Measurements from ENCODE around the gene TXNRD1. TPM values are rescaled to one million over a fixed set of nuclear protein-coding genes. Genes with fewer than 3 reads are reported as not detected.

Gene TXNRD1
- total RNA-seq, 1 donor from 2014 or later = 72.0 TPM

DNA sequence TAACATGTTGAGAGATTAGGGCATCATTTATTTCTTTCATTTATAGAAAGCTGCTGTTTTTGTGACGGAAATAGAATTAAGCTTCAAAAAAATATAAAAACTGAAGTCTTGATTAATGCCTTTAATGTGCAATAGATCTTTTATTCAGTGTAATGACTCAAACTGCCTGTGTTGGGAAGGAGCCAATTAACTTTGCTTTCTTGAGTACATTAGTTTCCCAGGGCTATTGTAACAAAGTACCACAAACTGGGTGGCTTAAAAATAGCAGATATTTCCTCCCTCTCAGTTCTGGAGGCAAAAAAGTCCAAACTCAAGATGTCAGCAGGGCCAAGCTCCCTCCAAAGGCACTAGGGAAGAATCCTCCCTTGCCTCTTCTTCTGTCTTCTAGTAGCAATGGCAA lies 124.6 kb downstream of the TXNRD1 start:
- Mint-ChIP-seq H3K27me3 (no peaks in the 10 kb centered on the region), H3K4me1 (no peaks in the 10 kb centered on the region), H3K27ac (no peak overlapping the region), H3K4me3 (no peak overlapping the region), H3K9me3 (no peaks in the 10 kb centered on the region), H3K36me3 (ENCODE audit: low read depth) (peaks cover 68% of the 10 kb centered on the region)
- intact Hi-C loops (cut with micrococcal nuclease) = no loop called here
- ATAC-seq (ENCODE audit: low read depth) = no peak
- CTCF ChIA-PET = interaction anchor here (0.9 kb wide), 1 partner anchor 119 kb away, joined by 4 read pairs; no protein-coding TSS in a partner anchor
- TF ChIP-seq CTCF (IDR thresholded peaks at IDR 0.05) = no peak
- POLR2A ChIA-PET = no interaction called here
- no peak for DNase-seq

GRCh38 chr12:104340925-104341611 lies 125.5 kb downstream of the TXNRD1 start:
- Mint-ChIP-seq H3K36me3 (ENCODE audit: low read depth) (peaks cover 69% of the 10 kb centered on the region), H3K27me3 (no peaks in the 10 kb centered on the region), H3K9me3 (no peaks in the 10 kb centered on the region), H3K4me3 (no peak overlapping the region), H3K27ac (no peak overlapping the region), H3K4me1 (no peaks in the 10 kb centered on the region)
- CTCF ChIA-PET = interaction anchor here (1.0 kb wide), 1 partner anchor 41 kb away, joined by 3 read pairs; no protein-coding TSS in a partner anchor
- no peak for DNase-seq
- TF ChIP-seq CTCF (IDR thresholded peaks at IDR 0.05) = no peak
- intact Hi-C loops (cut with micrococcal nuclease) = no loop called here
- POLR2A ChIA-PET = no interaction called here
- ATAC-seq (ENCODE audit: low read depth) = no peak

- intact Hi-C loops (cut with micrococcal nuclease) = no loop called here
- H3K4me3 Mint-ChIP-seq = no peak overlapping the region
- ATAC-seq (ENCODE audit: low read depth) = no peak
- H3K9me3 Mint-ChIP-seq = no peaks in the 10 kb centered on the region
- no peak overlapping the region for H3K27ac Mint-ChIP-seq
- TF ChIP-seq CTCF (IDR thresholded peaks at IDR 0.05) = no peak
- peaks cover 67% of the 10 kb centered on the region for H3K36me3 Mint-ChIP-seq (ENCODE audit: low read depth)
- no peaks in the 10 kb centered on the region for H3K4me1 Mint-ChIP-seq
- ChIA-PET CTCF (no interaction called here), POLR2A (no interaction called here)
- no peaks in the 10 kb centered on the region for H3K27me3 Mint-ChIP-seq
- DNase-seq = no peak
Measured at GRCh38 chr12:104342147-104342546, 126.6 kb downstream of the TXNRD1 start.

- H3K36me3 Mint-ChIP-seq (ENCODE audit: low read depth) = peaks cover 70% of the 10 kb centered on the region
- intact Hi-C loops (cut with micrococcal nuclease) = no loop called here
- no peaks in the 10 kb centered on the region for H3K9me3 Mint-ChIP-seq
- ChIA-PET CTCF (no interaction called here), POLR2A (no interaction called here)
- no peak for DNase-seq
- H3K4me1 Mint-ChIP-seq = no peaks in the 10 kb centered on the region
- TF ChIP-seq CTCF (IDR thresholded peaks at IDR 0.05) = no peak
- no peak overlapping the region for H3K4me3 Mint-ChIP-seq
- H3K27ac Mint-ChIP-seq = no peak overlapping the region
- ATAC-seq (ENCODE audit: low read depth) = no peak
- H3K27me3 Mint-ChIP-seq = no peaks in the 10 kb centered on the region
Measured at GRCh38 chr12:104342635-104343249, 127.2 kb downstream of the TXNRD1 start.

DNA sequence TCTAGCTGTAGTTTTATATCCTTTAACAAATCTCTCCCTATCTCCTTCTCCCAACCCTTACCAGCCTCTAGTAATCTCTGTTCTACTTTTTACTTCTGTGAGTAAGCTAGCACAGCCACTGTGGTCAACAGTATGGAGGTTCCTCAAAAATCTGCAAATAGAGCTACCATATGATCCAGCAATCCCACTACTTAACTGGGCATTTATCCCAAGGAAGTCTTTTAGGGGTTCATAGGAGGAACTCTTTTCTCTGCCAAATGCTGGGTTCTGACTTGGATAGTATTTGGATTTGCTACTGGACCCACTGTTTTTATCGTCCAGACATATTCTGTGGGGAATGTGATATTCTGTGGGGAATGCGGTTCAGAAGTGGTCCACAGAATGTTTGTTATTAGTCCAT lies 129.1 kb downstream of the TXNRD1 start:
- intact Hi-C loops (cut with micrococcal nuclease) = no loop called here
- Mint-ChIP-seq H3K36me3 (ENCODE audit: low read depth) (peaks cover 73% of the 10 kb centered on the region), H3K9me3 (no peaks in the 10 kb centered on the region), H3K4me3 (no peak overlapping the region), H3K27me3 (no peaks in the 10 kb centered on the region), H3K4me1 (no peaks in the 10 kb centered on the region), H3K27ac (no peak overlapping the region)
- TF ChIP-seq CTCF (IDR thresholded peaks at IDR 0.05) = no peak
- POLR2A ChIA-PET = interaction anchor here (0.6 kb wide), 1 partner anchor 439 kb away, joined by 5 read pairs; no protein-coding TSS in a partner anchor
- DNase-seq (no peak), ATAC-seq (ENCODE audit: low read depth) (no peak)
- CTCF ChIA-PET = interaction anchor here (1.6 kb wide), 1 partner anchor 37 kb away, joined by 3 read pairs; no protein-coding TSS in a partner anchor

Data from activated B cell treated with CpG ODN at 0.5 μM for 24 hours (primary cell).